Colonic mucosa (tissue), 4 donors: ENCODE results near the gene TNC. TPM values are rescaled to one million over a fixed set of nuclear protein-coding genes. Genes with fewer than 3 reads are reported as not detected.
"Not testable (repeated sequence)": the region's sequence is repeated elsewhere in the genome, so short reads cannot be mapped to it uniquely, and the experiment has no call there.

Source experiments
- DNase-seq: peaks from one replicate; pipeline ENCODE4 v3.0.0-alpha.2; 2020
- H3K27ac ChIP-seq: fragments of 200-600 bp; one replicate; pipeline ENCODE4 v1.8.0; 2021
- H3K27me3 ChIP-seq: fragments of 200-600 bp; one replicate; pipeline ENCODE4 v1.8.0; 2021
- H3K36me3 ChIP-seq: fragments of 200-600 bp; one replicate; pipeline ENCODE4 v1.8.0; 2021
- H3K4me1 ChIP-seq: fragments of 200-600 bp; one replicate; pipeline ENCODE4 v1.8.0; 2021; ENCODE audit warnings: mild to moderate bottlenecking
- H3K4me3 ChIP-seq: fragments of 200-600 bp; one replicate; pipeline ENCODE4 v1.8.0; 2021
- H3K9ac ChIP-seq, 2 donors: one replicate each; pipeline ENCODE4 v1.7.0; 2013; ENCODE audit warnings: control low read depth in 2 of 2, low read depth in 2 of 2, low read length in 2 of 2
- H3K9me3 ChIP-seq: fragments of 200-600 bp; one replicate; pipeline ENCODE4 v1.8.0; 2021
- CTCF ChIP-seq: fragments of 200-600 bp; IDR thresholded peaks from one replicate; pipeline ENCODE4 v1.8.0; 2022; ENCODE audit warnings: antibody characterized with exemption, mild to moderate bottlenecking
- intact Hi-C: fragments of 100-400 bp; cut with DNase I; formaldehyde crosslinking; loops from one replicate; pipeline ENCODE4 v1.14.1; 2022
- total RNA-seq, 2 donors: library from RNA; stranded (reverse); fragmentation: NEBNext Ultra II Directional in 1 of 2; extraction: Animal tissue kit (Norgen Biotek cat#: 25700) in 1 of 2; gene quantifications; one replicate each; pipeline ENCODE4 v1.2.1, GENCODE V29; 2021
- donor health status: healthy.
- donor health status: DM: no; HTN: no; CAD: no.
- donor health status: DM: no; HTN: no; CAD: no.

TNC gene
- total RNA-seq, 2 donors from 2014 or later: 5.0 to 65.6 TPM

- no peak overlapping the region for H3K27ac ChIP-seq
- no peaks in the 10 kb centered on the region for H3K27me3 ChIP-seq
- DNase-seq: no peak
- H3K9me3 ChIP-seq: no peaks in the 10 kb centered on the region
- no peaks in the 10 kb centered on the region for H3K4me1 ChIP-seq
- intact Hi-C loops: no loop called here
- no peak overlapping the region for H3K4me3 ChIP-seq
- H3K9ac ChIP-seq: no peak overlapping the region
- TF ChIP-seq CTCF: no peak
- H3K36me3 ChIP-seq: no peaks in the 10 kb centered on the region
Observed at GRCh38 chr9:115135821-115136778, 18.1 kb upstream of the TNC start.

- Histone ChIP-seq H3K9ac (no peak overlapping the region), H3K27me3 (no peaks in the 10 kb centered on the region), H3K4me1 (no peaks in the 10 kb centered on the region), H3K9me3 (no peaks in the 10 kb centered on the region), H3K27ac (peak overlapping the region; percentile 39), H3K4me3 (no peak overlapping the region), H3K36me3 (no peaks in the 10 kb centered on the region)
- TF ChIP-seq CTCF: no peak
- intact Hi-C loops: no loop called here
- DNase-seq: no peak
Observed at GRCh38 chr9:115134941-115135340, 17.0 kb upstream of the TNC start.

GRCh38 chr9:115133649-115134048, 15.7 kb upstream of the TNC start:
- no peaks in the 10 kb centered on the region for H3K4me1 ChIP-seq
- no peaks in the 10 kb centered on the region for H3K9me3 ChIP-seq
- TF ChIP-seq CTCF: no peak
- no peak overlapping the region for H3K4me3 ChIP-seq
- peak overlapping the region; percentile 39 for H3K27ac ChIP-seq
- no peaks in the 10 kb centered on the region for H3K36me3 ChIP-seq
- intact Hi-C loops: no loop called here
- no peak for DNase-seq
- H3K9ac ChIP-seq: no peak overlapping the region
- no peaks in the 10 kb centered on the region for H3K27me3 ChIP-seq

- Histone ChIP-seq H3K9ac (no peak overlapping the region), H3K4me1 (no peaks in the 10 kb centered on the region), H3K9me3 (no peaks in the 10 kb centered on the region), H3K36me3 (no peaks in the 10 kb centered on the region), H3K4me3 (no peak overlapping the region), H3K27ac (no peak overlapping the region), H3K27me3 (no peaks in the 10 kb centered on the region)
- intact Hi-C loops: no loop called here
- DNase-seq: no peak
- TF ChIP-seq CTCF: no peak
Observed at GRCh38 chr9:115132648-115133047, 14.7 kb upstream of the TNC start.

- no peak for TF ChIP-seq CTCF
- no peaks in the 10 kb centered on the region for H3K9me3 ChIP-seq
- H3K9ac ChIP-seq: no peak overlapping the region
- no peaks in the 10 kb centered on the region for H3K27me3 ChIP-seq
- H3K4me3 ChIP-seq: no peak overlapping the region
- no peak overlapping the region for H3K27ac ChIP-seq
- H3K36me3 ChIP-seq: no peaks in the 10 kb centered on the region
- no peaks in the 10 kb centered on the region for H3K4me1 ChIP-seq
- intact Hi-C loops: no loop called here
- DNase-seq: no peak
Observed at GRCh38 chr9:115130176-115130575, 12.2 kb upstream of the TNC start.

GRCh38 chr9:115128726-115129125, 10.8 kb upstream of the TNC start:
- DNase-seq, H3K36me3 ChIP-seq, H3K27ac ChIP-seq, H3K4me1 ChIP-seq, intact Hi-C loops, H3K4me3 ChIP-seq, H3K9ac ChIP-seq, H3K27me3 ChIP-seq, H3K9me3 ChIP-seq: not testable (repeated sequence)
